ENCODE data around the gene PRR13.

DNA sequence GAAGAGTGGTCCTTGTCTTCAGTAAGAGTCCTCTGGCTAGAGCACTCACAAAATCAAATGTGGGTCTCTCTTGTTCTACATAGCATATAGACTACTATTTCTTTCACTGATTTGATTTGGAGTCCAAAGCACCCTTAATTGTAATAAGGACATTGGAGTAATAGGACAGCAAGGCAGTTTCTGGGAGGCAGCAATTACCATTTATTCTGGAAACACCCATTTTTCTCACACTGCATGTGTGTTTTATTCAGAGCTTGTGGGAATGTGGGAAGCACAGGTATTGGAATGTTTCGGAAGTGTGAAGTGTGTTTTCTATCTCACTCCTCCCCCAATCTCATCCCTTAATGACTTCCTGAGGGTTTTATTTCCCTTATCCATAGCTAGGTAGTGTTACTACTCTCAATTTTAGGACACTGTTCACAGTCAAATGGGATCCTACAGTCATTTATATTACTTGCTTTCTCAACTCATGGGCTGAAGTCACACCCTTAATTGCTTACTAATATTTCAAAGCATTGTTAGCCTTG lies 30.6 kb downstream of the PRR13 start:
- TF ChIP-seq, protein P1, sequence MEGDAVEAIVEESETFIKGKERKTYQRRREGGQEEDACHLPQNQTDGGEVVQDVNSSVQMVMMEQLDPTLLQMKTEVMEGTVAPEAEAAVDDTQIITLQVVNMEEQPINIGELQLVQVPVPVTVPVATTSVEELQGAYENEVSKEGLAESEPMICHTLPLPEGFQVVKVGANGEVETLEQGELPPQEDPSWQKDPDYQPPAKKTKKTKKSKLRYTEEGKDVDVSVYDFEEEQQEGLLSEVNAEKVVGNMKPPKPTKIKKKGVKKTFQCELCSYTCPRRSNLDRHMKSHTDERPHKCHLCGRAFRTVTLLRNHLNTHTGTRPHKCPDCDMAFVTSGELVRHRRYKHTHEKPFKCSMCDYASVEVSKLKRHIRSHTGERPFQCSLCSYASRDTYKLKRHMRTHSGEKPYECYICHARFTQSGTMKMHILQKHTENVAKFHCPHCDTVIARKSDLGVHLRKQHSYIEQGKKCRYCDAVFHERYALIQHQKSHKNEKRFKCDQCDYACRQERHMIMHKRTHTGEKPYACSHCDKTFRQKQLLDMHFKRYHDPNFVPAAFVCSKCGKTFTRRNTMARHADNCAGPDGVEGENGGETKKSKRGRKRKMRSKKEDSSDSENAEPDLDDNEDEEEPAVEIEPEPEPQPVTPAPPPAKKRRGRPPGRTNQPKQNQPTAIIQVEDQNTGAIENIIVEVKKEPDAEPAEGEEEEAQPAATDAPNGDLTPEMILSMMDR (IDR thresholded peaks at IDR 0.05) = no peak
- TF ChIP-seq POLR2A (IDR thresholded peaks at IDR 0.05) (no peak), POLR2AphosphoS5 (IDR thresholded peaks at IDR 0.05) (no peak)
